Upper lobe of left lung (tissue), 4 donors: ENCODE results near the gene SLC39A2.

Source experiments
- POLR2AphosphoS5 ChIP-seq, 2 donors: sonication (generic); formaldehyde crosslinking; IDR thresholded peaks; one replicate each; pipeline ENCODE4 v1.5.1; 2017; ENCODE audit warnings: antibody characterized with exemption in 2 of 2
- TF ChIP-seq, protein P1 (sequence below), 6 experiments: fragments of 450-650 bp in 4 of 6; fragments of 200-600 bp in 2 of 6; sonication (generic) in 2 of 6; IDR thresholded peaks; one replicate each; pipeline ENCODE4 v1.5.1; 2016 to 2019; ENCODE audit warnings: antibody characterized with exemption in 6 of 6

- TF ChIP-seq, protein P1, sequence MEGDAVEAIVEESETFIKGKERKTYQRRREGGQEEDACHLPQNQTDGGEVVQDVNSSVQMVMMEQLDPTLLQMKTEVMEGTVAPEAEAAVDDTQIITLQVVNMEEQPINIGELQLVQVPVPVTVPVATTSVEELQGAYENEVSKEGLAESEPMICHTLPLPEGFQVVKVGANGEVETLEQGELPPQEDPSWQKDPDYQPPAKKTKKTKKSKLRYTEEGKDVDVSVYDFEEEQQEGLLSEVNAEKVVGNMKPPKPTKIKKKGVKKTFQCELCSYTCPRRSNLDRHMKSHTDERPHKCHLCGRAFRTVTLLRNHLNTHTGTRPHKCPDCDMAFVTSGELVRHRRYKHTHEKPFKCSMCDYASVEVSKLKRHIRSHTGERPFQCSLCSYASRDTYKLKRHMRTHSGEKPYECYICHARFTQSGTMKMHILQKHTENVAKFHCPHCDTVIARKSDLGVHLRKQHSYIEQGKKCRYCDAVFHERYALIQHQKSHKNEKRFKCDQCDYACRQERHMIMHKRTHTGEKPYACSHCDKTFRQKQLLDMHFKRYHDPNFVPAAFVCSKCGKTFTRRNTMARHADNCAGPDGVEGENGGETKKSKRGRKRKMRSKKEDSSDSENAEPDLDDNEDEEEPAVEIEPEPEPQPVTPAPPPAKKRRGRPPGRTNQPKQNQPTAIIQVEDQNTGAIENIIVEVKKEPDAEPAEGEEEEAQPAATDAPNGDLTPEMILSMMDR (IDR thresholded peaks at IDR 0.05) = no peak
- peak; percentile 55 to 61 for TF ChIP-seq POLR2AphosphoS5 (IDR thresholded peaks at IDR 0.05)
These were observed 45.0 kb downstream of the SLC39A2 start for GRCh38 chr14:21043974-21044618.
